ENCODE measurements around the gene SPEM2.

Gene SPEM2

GRCh38 chr17:7475764-7476422, 50.5 kb downstream of the SPEM2 start:
- DNase-seq (ENCODE audit: low read depth) = no peak
- no peak for TF ChIP-seq CTCF (IDR thresholded peaks at IDR 0.05; ENCODE audit: low read depth, low read length, missing control alignments)
- H3K4me3 ChIP-seq (ENCODE audit: low read depth, low read length) = no peak overlapping the region

- TF ChIP-seq CTCF (IDR thresholded peaks at IDR 0.05; ENCODE audit: low read depth, low read length, missing control alignments) = no peak
- no peak for DNase-seq (ENCODE audit: low read depth)
- no peak overlapping the region for H3K4me3 ChIP-seq (ENCODE audit: low read depth, low read length)
These were observed 51.1 kb downstream of the SPEM2 start for GRCh38 chr17:7476494-7476893.

GRCh38 chr17:7476951-7477350, 51.5 kb downstream of the SPEM2 start:
- DNase-seq (ENCODE audit: low read depth) = no peak
- no peak overlapping the region for H3K4me3 ChIP-seq (ENCODE audit: low read depth, low read length)
- no peak for TF ChIP-seq CTCF (IDR thresholded peaks at IDR 0.05; ENCODE audit: low read depth, low read length, missing control alignments)

Data from GM12864 (cell line).